ENCODE data around the gene ANXA2.
"Not testable (repeated sequence)": the region's sequence is repeated elsewhere in the genome, so short reads cannot be mapped to it uniquely, and the experiment has no call there.

ANXA2 gene

DNA sequence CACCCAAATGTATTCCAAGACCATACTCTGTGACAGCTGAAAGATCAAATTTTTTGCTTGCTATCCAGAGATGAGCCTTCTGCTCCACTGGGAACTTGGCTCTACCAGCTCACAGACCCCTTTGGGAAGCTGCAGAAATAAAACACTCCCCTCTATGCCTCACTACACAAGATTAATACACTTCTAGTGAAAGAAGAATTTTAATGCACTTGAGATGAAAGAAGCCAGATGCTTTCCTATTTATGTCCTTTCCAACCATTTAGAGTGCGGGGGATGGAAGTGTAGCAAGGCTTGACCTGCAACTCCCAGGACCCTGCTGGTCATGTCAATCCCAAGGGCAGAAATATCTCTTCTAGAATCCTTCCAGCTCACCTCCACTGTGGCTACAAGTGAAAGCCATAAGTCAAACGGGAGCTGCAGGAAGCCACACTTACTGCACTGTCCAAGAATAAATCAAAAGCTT, 34.7 kb downstream of the ANXA2 start:
- H3K14ac ChIP-seq (ENCODE audit: low read length) = no peak overlapping the region
- no peak overlapping the region for H2BK120ac ChIP-seq (ENCODE audit: low read depth, low read length)
- no peaks in the 10 kb centered on the region for H3K79me1 ChIP-seq (ENCODE audit: low read depth, low read length)
- whole genome bisulfite sequencing, 2 donors (ENCODE audit: extremely low coverage in 2 of 2, insufficient read length in 2 of 2, insufficient replicate concordance in 1 of 2) = no CpG with 5 or more reads among the region's 2 CpGs
- no peak overlapping the region for H2BK12ac ChIP-seq (ENCODE audit: low read length)
- H4K91ac ChIP-seq (ENCODE audit: low read depth, low read length, poor library complexity) = no peak overlapping the region
- H3K9ac ChIP-seq (ENCODE audit: low read depth, low read length, poor library complexity) = no peak overlapping the region
- H2BK5ac ChIP-seq (ENCODE audit: low read length) = no peak overlapping the region
- H3K36me3 ChIP-seq (replicated peaks in 1 of 2; ENCODE audit: control insufficient read depth in 2 of 2, insufficient read depth in 2 of 2, low read length in 2 of 2) = no peaks in the 10 kb centered on the region
- H2AK5ac ChIP-seq (ENCODE audit: low read depth, low read length) = no peak overlapping the region
- H3K23ac ChIP-seq (ENCODE audit: low read depth, low read length, poor library complexity) = no peak overlapping the region
- DNase-seq (ENCODE audit: low spot score) = no peak
- H3K18ac ChIP-seq (ENCODE audit: low read length) = no peak overlapping the region
- no peak overlapping the region for H2BK15ac ChIP-seq (ENCODE audit: low read length)
- H3K4me3 ChIP-seq (ENCODE audit: low read length in 2 of 2) = no peak overlapping the region
- no peaks in the 10 kb centered on the region for H3K27me3 ChIP-seq (ENCODE audit: control insufficient read depth in 3 of 3, insufficient read depth in 3 of 3, low read depth in 1 of 3, low read length in 3 of 3)
- H2AFZ ChIP-seq (ENCODE audit: low read length) = peak overlapping the region; percentile 13
- peaks cover 0 to 7% of the 10 kb centered on the region in 2 donors for H3K4me1 ChIP-seq (ENCODE audit: control insufficient read depth in 2 of 2, insufficient read depth in 1 of 2, low read depth in 1 of 2, low read length in 2 of 2)
- no peak overlapping the region for H4K8ac ChIP-seq (ENCODE audit: low read depth, low read length)
- H3K4me2 ChIP-seq (ENCODE audit: insufficient read depth, low read length, poor library complexity, severe bottlenecking) = no peak overlapping the region
- no peak overlapping the region for H3K27ac ChIP-seq (replicated peaks; ENCODE audit: low read length)
- no peak overlapping the region for H3K4ac ChIP-seq (ENCODE audit: low read length)
- no peaks in the 10 kb centered on the region for H3K9me3 ChIP-seq (replicated peaks in 1 of 2; ENCODE audit: control insufficient read depth in 2 of 2, insufficient read depth in 1 of 2, low read depth in 1 of 2, low read length in 2 of 2)

- Histone ChIP-seq H2AFZ (ENCODE audit: low read length) (no peak overlapping the region), H2BK15ac (ENCODE audit: low read length) (no peak overlapping the region), H2AK5ac (ENCODE audit: low read depth, low read length) (no peak overlapping the region), H3K23ac (ENCODE audit: low read depth, low read length, poor library complexity) (no peak overlapping the region), H3K79me1 (ENCODE audit: low read depth, low read length) (no peaks in the 10 kb centered on the region), H3K4me2 (ENCODE audit: insufficient read depth, low read length, poor library complexity, severe bottlenecking) (no peak overlapping the region), H3K14ac (ENCODE audit: low read length) (no peak overlapping the region), H3K4me3 (ENCODE audit: low read length in 2 of 2) (no peak overlapping the region), H4K91ac (ENCODE audit: low read depth, low read length, poor library complexity) (no peak overlapping the region), H2BK5ac (ENCODE audit: low read length) (no peak overlapping the region), H3K9ac (ENCODE audit: low read depth, low read length, poor library complexity) (no peak overlapping the region), H3K36me3 (replicated peaks in 1 of 2; ENCODE audit: control insufficient read depth in 2 of 2, insufficient read depth in 2 of 2, low read length in 2 of 2) (no peaks in the 10 kb centered on the region), H3K9me3 (replicated peaks in 1 of 2; ENCODE audit: control insufficient read depth in 2 of 2, insufficient read depth in 1 of 2, low read depth in 1 of 2, low read length in 2 of 2) (no peaks in the 10 kb centered on the region), H3K4ac (ENCODE audit: low read length) (no peak overlapping the region), H3K27ac (replicated peaks; ENCODE audit: low read length) (no peak overlapping the region), H3K27me3 (ENCODE audit: control insufficient read depth in 3 of 3, insufficient read depth in 3 of 3, low read depth in 1 of 3, low read length in 3 of 3) (no peaks in the 10 kb centered on the region), H2BK120ac (ENCODE audit: low read depth, low read length) (no peak overlapping the region), H2BK12ac (ENCODE audit: low read length) (no peak overlapping the region), H3K18ac (ENCODE audit: low read length) (no peak overlapping the region), H3K4me1 (ENCODE audit: control insufficient read depth in 2 of 2, insufficient read depth in 1 of 2, low read depth in 1 of 2, low read length in 2 of 2) (peaks cover 0 to 7% of the 10 kb centered on the region in 2 donors), H4K8ac (ENCODE audit: low read depth, low read length) (no peak overlapping the region)
- no peak for DNase-seq (ENCODE audit: low spot score)
- 100% methylated on average over 1 of the region's 8 CpGs; no CpG with 5 or more reads in 1 of the 2 donors for WGBS, 2 donors (ENCODE audit: extremely low coverage in 2 of 2, insufficient read length in 2 of 2, insufficient replicate concordance in 1 of 2)
These were observed 35.3 kb downstream of the ANXA2 start for GRCh38 chr15:60362321-60363086.

DNA sequence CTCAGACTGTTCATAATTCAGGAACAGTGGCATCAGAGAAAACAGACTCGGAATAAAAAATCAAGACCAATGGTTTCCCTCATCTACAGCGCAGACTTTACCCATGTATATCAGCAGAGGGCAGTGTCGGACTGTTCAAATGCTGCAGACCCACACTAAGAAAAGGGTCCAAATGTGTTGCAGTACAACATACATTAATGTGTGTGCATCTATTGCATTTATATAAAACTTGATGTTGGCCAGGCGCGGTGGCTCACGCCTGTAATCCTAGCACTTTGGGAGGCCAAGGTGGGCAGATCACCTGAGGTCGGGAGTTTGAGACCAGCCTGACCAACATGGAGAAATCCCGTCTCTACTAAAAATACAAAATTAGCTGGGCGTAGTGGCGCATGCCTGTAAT, 38.0 kb downstream of the ANXA2 start:
- not testable (repeated sequence) for H3K9ac ChIP-seq (ENCODE audit: low read depth, low read length, poor library complexity); H3K23ac ChIP-seq (ENCODE audit: low read depth, low read length, poor library complexity); H3K18ac ChIP-seq (ENCODE audit: low read length); H4K8ac ChIP-seq (ENCODE audit: low read depth, low read length); H3K4me1 ChIP-seq (ENCODE audit: control insufficient read depth in 2 of 2, insufficient read depth in 1 of 2, low read depth in 1 of 2, low read length in 2 of 2); H3K4me3 ChIP-seq (ENCODE audit: low read length in 2 of 2); H3K36me3 ChIP-seq (replicated peaks in 1 of 2; ENCODE audit: control insufficient read depth in 2 of 2, insufficient read depth in 2 of 2, low read length in 2 of 2); H2BK15ac ChIP-seq (ENCODE audit: low read length); H4K91ac ChIP-seq (ENCODE audit: low read depth, low read length, poor library complexity); H3K4me2 ChIP-seq (ENCODE audit: insufficient read depth, low read length, poor library complexity, severe bottlenecking); H2AK5ac ChIP-seq (ENCODE audit: low read depth, low read length); H3K79me1 ChIP-seq (ENCODE audit: low read depth, low read length); H2BK120ac ChIP-seq (ENCODE audit: low read depth, low read length); H2BK12ac ChIP-seq (ENCODE audit: low read length); H2BK5ac ChIP-seq (ENCODE audit: low read length); H3K4ac ChIP-seq (ENCODE audit: low read length); H3K27ac ChIP-seq (replicated peaks; ENCODE audit: low read length); H3K14ac ChIP-seq (ENCODE audit: low read length); H3K27me3 ChIP-seq (ENCODE audit: control insufficient read depth in 3 of 3, insufficient read depth in 3 of 3, low read depth in 1 of 3, low read length in 3 of 3); H3K9me3 ChIP-seq (replicated peaks in 1 of 2; ENCODE audit: control insufficient read depth in 2 of 2, insufficient read depth in 1 of 2, low read depth in 1 of 2, low read length in 2 of 2)
- peak overlapping the region; percentile 86 for H2AFZ ChIP-seq (ENCODE audit: low read length)
- peak; percentile 59 for DNase-seq (ENCODE audit: low spot score)
- WGBS, 2 donors (ENCODE audit: extremely low coverage in 2 of 2, insufficient read length in 2 of 2, insufficient replicate concordance in 1 of 2) = no CpG with 5 or more reads among the region's 10 CpGs

DNA sequence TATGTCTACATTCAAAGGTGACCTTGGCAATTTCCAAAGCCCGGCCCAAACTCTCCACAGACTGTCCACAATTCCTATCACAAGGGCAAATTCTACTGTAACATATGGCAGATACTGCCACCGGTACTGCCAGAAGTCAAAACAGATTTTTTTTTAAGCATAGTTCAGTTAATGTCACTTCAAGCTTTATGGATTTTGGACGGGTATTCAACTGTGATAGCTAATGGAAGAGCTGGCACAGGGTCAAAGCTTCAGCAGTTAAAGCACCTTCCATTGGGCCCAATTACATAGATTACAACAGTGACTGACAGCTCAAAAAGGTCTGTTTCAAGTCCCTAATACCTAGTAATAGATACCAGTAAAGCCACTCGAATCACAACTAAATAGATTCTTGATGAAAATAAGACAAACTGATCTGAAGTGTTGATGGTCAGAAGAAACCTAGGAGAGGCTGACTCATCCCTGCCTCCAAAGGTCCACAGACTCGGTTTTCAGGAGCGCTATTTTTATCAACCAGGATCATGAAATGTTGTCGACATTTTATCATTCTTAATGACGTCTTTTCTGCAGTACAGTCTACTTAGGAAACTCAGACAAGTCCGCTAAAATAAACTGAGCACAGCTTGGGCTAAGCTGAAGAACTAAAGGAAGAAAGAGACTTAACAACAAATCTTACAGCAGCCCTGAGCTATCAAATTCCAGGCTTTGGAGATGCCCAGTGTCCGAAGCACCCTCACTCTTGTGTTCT, 38.7 kb downstream of the ANXA2 start:
- no CpG with 5 or more reads among the region's 10 CpGs for WGBS, 2 donors (ENCODE audit: extremely low coverage in 2 of 2, insufficient read length in 2 of 2, insufficient replicate concordance in 1 of 2)
- H3K9me3 ChIP-seq (replicated peaks in 1 of 2; ENCODE audit: control insufficient read depth in 2 of 2, insufficient read depth in 1 of 2, low read depth in 1 of 2, low read length in 2 of 2) = no peaks in the 10 kb centered on the region
- no peak overlapping the region for H3K18ac ChIP-seq (ENCODE audit: low read length)
- no peak overlapping the region for H2BK120ac ChIP-seq (ENCODE audit: low read depth, low read length)
- no peak overlapping the region for H2AK5ac ChIP-seq (ENCODE audit: low read depth, low read length)
- H2BK15ac ChIP-seq (ENCODE audit: low read length) = no peak overlapping the region
- no peak overlapping the region for H4K8ac ChIP-seq (ENCODE audit: low read depth, low read length)
- peaks cover 0 to 7% of the 10 kb centered on the region in 2 donors for H3K4me1 ChIP-seq (ENCODE audit: control insufficient read depth in 2 of 2, insufficient read depth in 1 of 2, low read depth in 1 of 2, low read length in 2 of 2)
- no peak overlapping the region for H2BK5ac ChIP-seq (ENCODE audit: low read length)
- no peak overlapping the region for H3K14ac ChIP-seq (ENCODE audit: low read length)
- no peak overlapping the region for H3K27ac ChIP-seq (replicated peaks; ENCODE audit: low read length)
- H3K4ac ChIP-seq (ENCODE audit: low read length) = no peak overlapping the region
- H3K4me2 ChIP-seq (ENCODE audit: insufficient read depth, low read length, poor library complexity, severe bottlenecking) = no peak overlapping the region
- H2AFZ ChIP-seq (ENCODE audit: low read length) = peak overlapping the region; percentile 86
- DNase-seq (ENCODE audit: low spot score) = no peak
- H3K79me1 ChIP-seq (ENCODE audit: low read depth, low read length) = no peaks in the 10 kb centered on the region
- no peak overlapping the region for H4K91ac ChIP-seq (ENCODE audit: low read depth, low read length, poor library complexity)
- no peak overlapping the region for H3K9ac ChIP-seq (ENCODE audit: low read depth, low read length, poor library complexity)
- H3K4me3 ChIP-seq (ENCODE audit: low read length in 2 of 2) = no peak overlapping the region
- no peak overlapping the region for H3K23ac ChIP-seq (ENCODE audit: low read depth, low read length, poor library complexity)
- H3K27me3 ChIP-seq (ENCODE audit: control insufficient read depth in 3 of 3, insufficient read depth in 3 of 3, low read depth in 1 of 3, low read length in 3 of 3) = no peaks in the 10 kb centered on the region
- no peak overlapping the region for H2BK12ac ChIP-seq (ENCODE audit: low read length)
- H3K36me3 ChIP-seq (replicated peaks in 1 of 2; ENCODE audit: control insufficient read depth in 2 of 2, insufficient read depth in 2 of 2, low read length in 2 of 2) = no peaks in the 10 kb centered on the region

All from neuronal stem cell (in vitro differentiated cells).